Neural crest cell (in vitro differentiated cells): ENCODE data around the gene NF1. TPM values are rescaled to one million over a fixed set of nuclear protein-coding genes. Genes with fewer than 3 reads are reported as not detected.

Source experiments
- DNase-seq: peaks from one replicate; pipeline ENCODE4 v3.0.0; 2021; ENCODE audit warnings: low read depth, mixed read lengths, low spot score
- H3K27ac Mint-ChIP-seq: one replicate; pipeline ENCODE4 v1.8.0; 2021; ENCODE audit warnings: mild to moderate bottlenecking, mixed read lengths; ENCODE audit not compliant: unreplicated experiment
- H3K27me3 Mint-ChIP-seq: 2 replicates; pipeline ENCODE4 v1.8.0; 2021; ENCODE audit warnings: low read depth, mild to moderate bottlenecking, mixed read lengths
- H3K36me3 Mint-ChIP-seq: 2 replicates; pipeline ENCODE4 v1.8.0; 2021; ENCODE audit warnings: low read depth, mild to moderate bottlenecking, mixed read lengths
- H3K4me1 Mint-ChIP-seq: 2 replicates; pipeline ENCODE4 v1.8.0; 2021; ENCODE audit warnings: mixed read lengths
- H3K4me3 Mint-ChIP-seq: one replicate; pipeline ENCODE4 v1.8.0; 2021; ENCODE audit warnings: mild to moderate bottlenecking, mixed read lengths
- H3K9me3 Mint-ChIP-seq: 2 replicates; pipeline ENCODE4 v1.8.0; 2021; ENCODE audit warnings: mixed read lengths
- total RNA-seq: library from RNA; stranded (reverse); gene quantifications from 2 replicates; pipeline ENCODE4 v1.2.1, GENCODE V29; 2021
- TF ChIP-seq, protein P1 (sequence below): fragments of 200-600 bp; sonication (generic); conservative IDR thresholded peaks from 2 replicates; pipeline ENCODE4 v1.5.0; 2021; ENCODE audit warnings: antibody characterized with exemption, mild to moderate bottlenecking

The NF1 gene
- total RNA-seq, 1 donor from 2014 or later, result 60.6 TPM

DNA sequence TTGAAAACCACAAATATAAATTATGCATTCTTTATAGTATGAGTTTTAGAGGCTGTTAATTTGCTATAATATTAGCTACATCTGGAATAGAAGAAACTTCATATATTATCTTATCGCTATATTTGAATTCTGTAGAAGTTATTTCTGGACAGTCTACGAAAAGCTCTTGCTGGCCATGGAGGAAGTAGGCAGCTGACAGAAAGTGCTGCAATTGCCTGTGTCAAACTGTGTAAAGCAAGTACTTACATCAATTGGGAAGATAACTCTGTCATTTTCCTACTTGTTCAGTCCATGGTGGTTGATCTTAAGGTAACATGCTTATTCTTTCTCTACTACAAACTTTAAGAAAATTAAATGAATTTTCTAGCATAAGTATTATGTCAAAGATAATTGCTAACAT lies 105.5 kb downstream of the NF1 start:
- DNase-seq, result no peak
- Mint-ChIP-seq H3K27ac (no peak overlapping the region), H3K27me3 (no peaks in the 10 kb centered on the region), H3K4me1 (peaks cover 4% of the 10 kb centered on the region), H3K9me3 (peaks cover 3% of the 10 kb centered on the region), H3K36me3 (peaks cover 17% of the 10 kb centered on the region), H3K4me3 (no peak overlapping the region)
- TF ChIP-seq, protein P1, sequence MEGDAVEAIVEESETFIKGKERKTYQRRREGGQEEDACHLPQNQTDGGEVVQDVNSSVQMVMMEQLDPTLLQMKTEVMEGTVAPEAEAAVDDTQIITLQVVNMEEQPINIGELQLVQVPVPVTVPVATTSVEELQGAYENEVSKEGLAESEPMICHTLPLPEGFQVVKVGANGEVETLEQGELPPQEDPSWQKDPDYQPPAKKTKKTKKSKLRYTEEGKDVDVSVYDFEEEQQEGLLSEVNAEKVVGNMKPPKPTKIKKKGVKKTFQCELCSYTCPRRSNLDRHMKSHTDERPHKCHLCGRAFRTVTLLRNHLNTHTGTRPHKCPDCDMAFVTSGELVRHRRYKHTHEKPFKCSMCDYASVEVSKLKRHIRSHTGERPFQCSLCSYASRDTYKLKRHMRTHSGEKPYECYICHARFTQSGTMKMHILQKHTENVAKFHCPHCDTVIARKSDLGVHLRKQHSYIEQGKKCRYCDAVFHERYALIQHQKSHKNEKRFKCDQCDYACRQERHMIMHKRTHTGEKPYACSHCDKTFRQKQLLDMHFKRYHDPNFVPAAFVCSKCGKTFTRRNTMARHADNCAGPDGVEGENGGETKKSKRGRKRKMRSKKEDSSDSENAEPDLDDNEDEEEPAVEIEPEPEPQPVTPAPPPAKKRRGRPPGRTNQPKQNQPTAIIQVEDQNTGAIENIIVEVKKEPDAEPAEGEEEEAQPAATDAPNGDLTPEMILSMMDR, result no peak

DNA sequence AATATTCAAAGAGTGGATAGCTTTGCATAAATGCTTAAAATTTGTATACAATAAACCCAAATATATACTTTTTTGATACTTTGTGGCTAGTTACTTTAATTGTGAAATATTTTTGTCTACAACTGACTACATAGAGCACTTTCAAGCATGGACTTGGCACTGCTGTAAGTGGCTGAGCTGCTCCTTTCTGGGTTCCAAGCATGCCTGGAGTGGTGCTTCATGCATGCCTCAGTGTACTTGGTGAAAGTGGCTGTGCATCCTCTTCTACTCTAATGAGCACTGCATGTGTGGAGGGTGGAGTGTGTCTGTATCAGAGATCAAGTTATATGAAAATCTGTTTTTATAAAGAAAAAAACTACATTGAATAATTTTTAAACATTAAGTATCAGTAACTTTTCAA lies 108.2 kb downstream of the NF1 start:
- Mint-ChIP-seq H3K27ac (no peak overlapping the region), H3K27me3 (no peaks in the 10 kb centered on the region), H3K36me3 (peaks cover 13% of the 10 kb centered on the region), H3K9me3 (no peaks in the 10 kb centered on the region), H3K4me3 (no peak overlapping the region), H3K4me1 (peaks cover 4% of the 10 kb centered on the region)
- TF ChIP-seq, protein P1, result no peak
- no peak for DNase-seq

DNA sequence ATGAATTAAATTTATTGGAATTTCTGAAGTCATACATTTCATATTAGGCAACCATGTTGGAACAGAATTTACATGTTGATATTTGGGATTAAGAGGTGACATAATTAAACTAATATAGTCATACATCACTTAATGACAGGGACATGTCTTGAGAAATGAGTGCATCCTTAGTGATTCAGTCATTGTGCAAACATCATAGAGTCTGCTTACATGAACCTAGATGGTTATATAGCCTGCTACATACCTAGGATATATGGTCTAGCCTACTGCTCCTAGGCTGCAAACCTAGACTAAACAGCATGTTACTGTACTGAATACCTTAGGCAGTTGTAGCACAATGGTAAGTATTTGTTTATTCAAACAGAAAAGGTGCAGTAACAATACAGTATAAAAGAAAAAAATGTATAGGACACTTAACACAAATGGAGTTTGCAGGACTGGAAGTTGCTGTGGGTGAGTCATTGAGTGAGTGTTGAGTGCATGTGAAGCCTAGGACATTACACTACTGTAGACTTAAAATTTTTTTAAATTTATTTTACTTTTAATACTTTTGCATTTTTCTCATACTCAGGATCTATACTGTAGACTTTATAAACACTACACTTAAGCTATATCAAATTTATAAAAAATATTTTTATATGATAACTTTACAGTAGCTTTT lies 116.7 kb downstream of the NF1 start:
- Mint-ChIP-seq H3K27me3 (no peaks in the 10 kb centered on the region), H3K4me1 (no peaks in the 10 kb centered on the region), H3K9me3 (no peaks in the 10 kb centered on the region), H3K4me3 (no peak overlapping the region), H3K27ac (no peak overlapping the region), H3K36me3 (peaks cover 2% of the 10 kb centered on the region)
- TF ChIP-seq, protein P1, result no peak
- DNase-seq, result no peak

DNA sequence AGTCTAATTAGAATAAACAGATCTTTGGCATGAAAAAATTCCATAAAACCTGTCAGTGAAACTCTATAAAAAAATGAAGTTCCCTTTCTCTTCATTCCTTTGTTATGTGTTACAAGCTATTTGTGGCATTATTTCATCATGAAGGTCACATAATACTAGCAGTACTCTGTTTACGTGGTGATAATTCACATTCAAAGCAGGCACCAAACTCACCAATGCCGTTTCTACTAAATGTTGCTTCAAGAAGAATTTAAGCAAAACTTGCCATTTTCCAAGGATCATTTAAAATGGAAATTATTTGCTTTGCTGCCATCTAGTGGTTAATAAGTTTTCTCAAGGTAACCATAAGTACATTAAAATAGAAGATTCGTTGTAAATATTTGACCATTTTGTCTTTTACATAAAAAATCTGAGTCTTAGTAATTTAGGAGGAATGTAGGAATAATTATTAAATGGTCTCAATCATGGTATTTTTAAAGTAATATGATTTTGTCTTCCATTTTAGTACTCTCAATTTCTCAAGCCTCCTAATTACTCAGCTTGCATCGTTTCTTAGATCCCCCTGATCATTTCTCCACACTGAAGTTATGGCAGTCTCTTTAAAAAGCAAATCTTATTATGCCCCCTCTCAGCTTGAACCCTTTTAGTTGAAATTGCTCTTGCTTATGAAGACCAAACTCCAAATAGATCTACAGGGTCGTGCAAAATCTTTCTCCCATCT lies 121.4 kb downstream of the NF1 start:
- no peak for DNase-seq
- H3K27ac Mint-ChIP-seq, result peak overlapping the region; percentile 70
- no peaks in the 10 kb centered on the region for H3K9me3 Mint-ChIP-seq
- no peaks in the 10 kb centered on the region for H3K36me3 Mint-ChIP-seq
- no peaks in the 10 kb centered on the region for H3K27me3 Mint-ChIP-seq
- no peaks in the 10 kb centered on the region for H3K4me1 Mint-ChIP-seq
- H3K4me3 Mint-ChIP-seq, result no peak overlapping the region
- TF ChIP-seq, protein P1, result peak; percentile 82

DNA sequence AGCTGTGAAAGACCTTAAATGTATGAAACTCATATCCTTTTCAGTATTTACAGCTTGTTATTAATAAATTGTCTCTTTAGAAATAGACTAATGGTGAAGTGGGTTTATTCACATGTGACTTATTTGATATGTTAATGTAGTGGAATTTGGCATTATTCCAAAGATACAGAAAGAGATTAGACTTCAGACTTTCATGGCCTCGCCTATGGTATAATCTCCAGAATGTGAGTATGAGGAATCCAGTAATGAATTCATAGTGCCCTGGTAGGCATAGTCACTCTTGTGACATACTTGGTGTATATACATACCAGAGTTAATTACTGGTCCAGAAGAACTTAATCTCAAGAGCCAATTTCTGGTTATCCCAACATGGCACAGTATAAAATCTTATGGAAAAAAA lies 129.6 kb downstream of the NF1 start:
- Mint-ChIP-seq H3K27ac (no peak overlapping the region), H3K36me3 (peaks cover 4% of the 10 kb centered on the region), H3K4me3 (no peak overlapping the region), H3K9me3 (no peaks in the 10 kb centered on the region), H3K27me3 (no peaks in the 10 kb centered on the region), H3K4me1 (no peaks in the 10 kb centered on the region)
- no peak for DNase-seq
- TF ChIP-seq, protein P1, result no peak
